Measurements from ENCODE around the gene MTURN. TPM values are rescaled to one million over a fixed set of nuclear protein-coding genes. Genes with fewer than 3 reads are reported as not detected.
A peak's percentile ranks its signal among the peaks of the same experiment; 100 is the strongest.

The MTURN gene
- total and polyA plus RNA-seq, 3 experiments from 2014 or later, result 4.9 to 6.2 (median 4.9) TPM

- no peaks in the 10 kb centered on the region for H3K9me3 ChIP-seq (ENCODE audit: low read length)
- POLR2A ChIA-PET, result no interaction called here
- CTCF ChIA-PET, result no interaction called here
- H3K27ac ChIP-seq (ENCODE audit: low read depth, low read length), result no peak overlapping the region
- no peak overlapping the region for H3K27ac Mint-ChIP-seq
- H3K4me3 ChIP-seq (ENCODE audit: low read length), result no peak overlapping the region
- H3K36me3 ChIP-seq (ENCODE audit: insufficient read depth, low read length), result no peaks in the 10 kb centered on the region
- H3K4me1 Mint-ChIP-seq, result peaks cover 0 to 7% (median 5%) of the 10 kb centered on the region in 3 donors
- H3K9me3 Mint-ChIP-seq, result peaks cover 3 to 10% (median 9%) of the 10 kb centered on the region in 5 donors
- peaks cover 0 to 8% (median 3%) of the 10 kb centered on the region in 3 donors for H3K36me3 Mint-ChIP-seq
- DNase-seq, result no peak
- no peaks in the 10 kb centered on the region for H3K4me1 ChIP-seq (ENCODE audit: insufficient read depth, low read length)
- no peak overlapping the region for H3K4me3 Mint-ChIP-seq
- no peaks in the 10 kb centered on the region for H3K27me3 ChIP-seq (ENCODE audit: insufficient read depth, low read length, poor library complexity, severe bottlenecking)
- H3K27me3 Mint-ChIP-seq, result no peaks in the 10 kb centered on the region
Measured at GRCh38 chr7:30117896-30118295, 16.9 kb upstream of the MTURN start.

- Histone ChIP-seq H3K36me3 (ENCODE audit: insufficient read depth, low read length) (no peaks in the 10 kb centered on the region), H3K27me3 (ENCODE audit: insufficient read depth, low read length, poor library complexity, severe bottlenecking) (no peaks in the 10 kb centered on the region), H3K9me3 (ENCODE audit: low read length) (no peaks in the 10 kb centered on the region), H3K4me1 (ENCODE audit: insufficient read depth, low read length) (no peaks in the 10 kb centered on the region), H3K4me3 (ENCODE audit: low read length) (no peak overlapping the region), H3K27ac (ENCODE audit: low read depth, low read length) (no peak overlapping the region)
- no peaks in the 10 kb centered on the region for H3K36me3 Mint-ChIP-seq
- H3K4me3 Mint-ChIP-seq, result no peak overlapping the region
- H3K27me3 Mint-ChIP-seq, result no peaks in the 10 kb centered on the region
- CTCF ChIA-PET, result no interaction called here
- DNase-seq, result no peak
- POLR2A ChIA-PET, result no interaction called here
- no peak overlapping the region for H3K27ac Mint-ChIP-seq
- peaks cover 0 to under 1% (median under 1%) of the 10 kb centered on the region in 3 donors for H3K4me1 Mint-ChIP-seq
- H3K9me3 Mint-ChIP-seq, result no peaks in the 10 kb centered on the region
Measured at GRCh38 chr7:30119890-30120577, 14.8 kb upstream of the MTURN start.

GRCh38 chr7:30133736-30134610 is 813 bp upstream of the MTURN start:
- H3K27me3 Mint-ChIP-seq, result peaks cover 0 to 7% of the 10 kb centered on the region in 2 donors
- H3K4me1 ChIP-seq (ENCODE audit: insufficient read depth, low read length), result peaks cover 11% of the 10 kb centered on the region
- ChIA-PET CTCF (interaction anchor here (0.9 kb wide), 1 partner anchor 10 kb away, joined by 3 read pairs; no protein-coding TSS in a partner anchor), POLR2A (interaction anchor here (1.1 to 1.7 kb wide), 4 partner anchors 28 to 460 kb away, joined by 3 to 6 read pairs (median 6); no protein-coding TSS in a partner anchor)
- H3K4me3 ChIP-seq (ENCODE audit: low read length), result peak overlapping the region; percentile 66
- peak overlapping the region; percentile 40 for H3K27ac ChIP-seq (ENCODE audit: low read depth, low read length)
- H3K27ac Mint-ChIP-seq, result peak overlapping the region; percentile 76 to 95 (median 89)
- peaks cover 5 to 21% (median 11%) of the 10 kb centered on the region in 3 donors for H3K4me1 Mint-ChIP-seq
- H3K9me3 ChIP-seq (ENCODE audit: low read length), result no peaks in the 10 kb centered on the region
- peak overlapping the region; percentile 82 to 96 (median 85) for H3K4me3 Mint-ChIP-seq
- no peaks in the 10 kb centered on the region for H3K27me3 ChIP-seq (ENCODE audit: insufficient read depth, low read length, poor library complexity, severe bottlenecking)
- no peak for DNase-seq
- no peaks in the 10 kb centered on the region for H3K36me3 ChIP-seq (ENCODE audit: insufficient read depth, low read length)
- H3K36me3 Mint-ChIP-seq, result peaks cover 0 to 5% (median 2%) of the 10 kb centered on the region in 3 donors
- H3K9me3 Mint-ChIP-seq, result no peaks in the 10 kb centered on the region

- ChIA-PET POLR2A (interaction anchor here (0.5 to 1.7 kb wide), 9 partner anchors 13 to 458 kb away, joined by 3 to 7 read pairs (median 5); partner anchors contain the start of gene FKBP14), CTCF (interaction anchor here (0.9 kb wide), 1 partner anchor 9 kb away, joined by 3 read pairs; no protein-coding TSS in a partner anchor)
- H3K36me3 ChIP-seq (ENCODE audit: insufficient read depth, low read length), result no peaks in the 10 kb centered on the region
- no peaks in the 10 kb centered on the region for H3K9me3 ChIP-seq (ENCODE audit: low read length)
- peak overlapping the region; percentile 44 for H3K27ac ChIP-seq (ENCODE audit: low read depth, low read length)
- Mint-ChIP-seq H3K27me3 (peaks cover 0 to 7% of the 10 kb centered on the region in 2 donors), H3K27ac (peak overlapping the region in 7 of 8 donors; percentile 83 to 93 (median 90)), H3K4me1 (peaks cover 5 to 24% (median 13%) of the 10 kb centered on the region in 3 donors), H3K4me3 (peak overlapping the region; percentile 90 to 97 (median 93)), H3K9me3 (no peaks in the 10 kb centered on the region), H3K36me3 (peaks cover 0 to 5% (median 0%) of the 10 kb centered on the region in 3 donors)
- peak overlapping the region; percentile 83 for H3K4me3 ChIP-seq (ENCODE audit: low read length)
- H3K27me3 ChIP-seq (ENCODE audit: insufficient read depth, low read length, poor library complexity, severe bottlenecking), result no peaks in the 10 kb centered on the region
- peaks cover 11% of the 10 kb centered on the region for H3K4me1 ChIP-seq (ENCODE audit: insufficient read depth, low read length)
- peak; percentile 33 to 74 (median 44) for DNase-seq
Measured at GRCh38 chr7:30135301-30136116, 723 bp downstream of the MTURN start.

- peaks cover 5 to 26% (median 14%) of the 10 kb centered on the region in 3 donors for H3K4me1 Mint-ChIP-seq
- peak overlapping the region; percentile 83 for H3K4me3 ChIP-seq (ENCODE audit: low read length)
- H3K9me3 Mint-ChIP-seq, result no peaks in the 10 kb centered on the region
- DNase-seq, result no peak
- peak overlapping the region; percentile 44 for H3K27ac ChIP-seq (ENCODE audit: low read depth, low read length)
- no peaks in the 10 kb centered on the region for H3K36me3 ChIP-seq (ENCODE audit: insufficient read depth, low read length)
- peak overlapping the region in 6 of 8 donors; percentile 83 to 93 (median 88) for H3K27ac Mint-ChIP-seq
- ChIA-PET CTCF (interaction anchor here (0.7 kb wide), 1 partner anchor 52 kb away, joined by 3 read pairs; no protein-coding TSS in a partner anchor), POLR2A (interaction anchor here (0.7 to 1.7 kb wide), 2 partner anchors 13 to 109 kb away, joined by 3 to 7 read pairs; partner anchors contain the start of gene FKBP14)
- H3K36me3 Mint-ChIP-seq, result peaks cover 0 to 5% (median 0%) of the 10 kb centered on the region in 3 donors
- H3K9me3 ChIP-seq (ENCODE audit: low read length), result no peaks in the 10 kb centered on the region
- H3K4me3 Mint-ChIP-seq, result peak overlapping the region; percentile 90 to 97 (median 93)
- peaks cover 11% of the 10 kb centered on the region for H3K4me1 ChIP-seq (ENCODE audit: insufficient read depth, low read length)
- peaks cover 0 to 7% of the 10 kb centered on the region in 2 donors for H3K27me3 Mint-ChIP-seq
- H3K27me3 ChIP-seq (ENCODE audit: insufficient read depth, low read length, poor library complexity, severe bottlenecking), result no peaks in the 10 kb centered on the region
Measured at GRCh38 chr7:30136117-30136731, 1.4 kb downstream of the MTURN start.

GRCh38 chr7:30136743-30137485 is 2.1 kb downstream of the MTURN start:
- Mint-ChIP-seq H3K4me1 (peaks cover 5 to 26% (median 14%) of the 10 kb centered on the region in 3 donors), H3K36me3 (peaks cover 0 to 5% (median 0%) of the 10 kb centered on the region in 3 donors), H3K27ac (peak overlapping the region in 4 of 8 donors; percentile 41 to 85 (median 56)), H3K27me3 (peaks cover 0 to 7% of the 10 kb centered on the region in 2 donors), H3K4me3 (peak overlapping the region; percentile 41 to 97 (median 92)), H3K9me3 (no peaks in the 10 kb centered on the region)
- Histone ChIP-seq H3K9me3 (ENCODE audit: low read length) (no peaks in the 10 kb centered on the region), H3K36me3 (ENCODE audit: insufficient read depth, low read length) (no peaks in the 10 kb centered on the region), H3K27ac (ENCODE audit: low read depth, low read length) (no peak overlapping the region), H3K27me3 (ENCODE audit: insufficient read depth, low read length, poor library complexity, severe bottlenecking) (no peaks in the 10 kb centered on the region), H3K4me3 (ENCODE audit: low read length) (no peak overlapping the region), H3K4me1 (ENCODE audit: insufficient read depth, low read length) (peaks cover 11% of the 10 kb centered on the region)
- no peak for DNase-seq
- ChIA-PET POLR2A (no interaction called here), CTCF (interaction anchor here (0.7 kb wide), 1 partner anchor 52 kb away, joined by 3 read pairs; no protein-coding TSS in a partner anchor)

Data from CD8-positive, alpha-beta memory T cell (primary cell).